HAP-1 (cell line): ENCODE data around the gene RFX2.
"Not testable (repeated sequence)": the region's sequence is repeated elsewhere in the genome, so short reads cannot be mapped to it uniquely, and the experiment has no call there.

Experiments used
- DNase-seq, 2 experiments: peaks; one replicate each; pipeline ENCODE4 v3.0.0-alpha.2; 2016 to 2020; ENCODE audit warnings: low spot score in 2 of 2
- H3K27me3 ChIP-seq: fragments of 250-450 bp; sonication (Bioruptor Pico); 2 replicates; pipeline ENCODE4 v1.5.1; 2020; ENCODE audit warnings: low read depth, mild to moderate bottlenecking, moderate library complexity
- H3K36me3 ChIP-seq: fragments of 250-450 bp; sonication (Bioruptor Pico); replicated peaks from 2 replicates; pipeline ENCODE4 v1.5.1; 2020; ENCODE audit warnings: mild to moderate bottlenecking
- H3K4me1 ChIP-seq: fragments of 250-450 bp; sonication (Bioruptor Pico); 2 replicates; pipeline ENCODE4 v1.5.1; 2020; ENCODE audit warnings: mild to moderate bottlenecking
- H3K4me3 ChIP-seq: fragments of 250-450 bp; sonication (Bioruptor Pico); 2 replicates; pipeline ENCODE4 v1.5.1; 2020; ENCODE audit warnings: mild to moderate bottlenecking, moderate library complexity
- H3K9me3 ChIP-seq: fragments of 250-450 bp; sonication (Bioruptor Pico); 2 replicates; pipeline ENCODE4 v1.5.1; 2020; ENCODE audit warnings: mild to moderate bottlenecking, moderate library complexity
- in situ Hi-C: fragments of 300-500 bp; cut with MboI; formaldehyde crosslinking; loops from 3 replicates; pipeline ENCODE4 v1.14.3; 2020; ENCODE audit warnings: low sequenced_read_pairs, inconsistent platforms, mixed read lengths

RFX2 gene

DNA sequence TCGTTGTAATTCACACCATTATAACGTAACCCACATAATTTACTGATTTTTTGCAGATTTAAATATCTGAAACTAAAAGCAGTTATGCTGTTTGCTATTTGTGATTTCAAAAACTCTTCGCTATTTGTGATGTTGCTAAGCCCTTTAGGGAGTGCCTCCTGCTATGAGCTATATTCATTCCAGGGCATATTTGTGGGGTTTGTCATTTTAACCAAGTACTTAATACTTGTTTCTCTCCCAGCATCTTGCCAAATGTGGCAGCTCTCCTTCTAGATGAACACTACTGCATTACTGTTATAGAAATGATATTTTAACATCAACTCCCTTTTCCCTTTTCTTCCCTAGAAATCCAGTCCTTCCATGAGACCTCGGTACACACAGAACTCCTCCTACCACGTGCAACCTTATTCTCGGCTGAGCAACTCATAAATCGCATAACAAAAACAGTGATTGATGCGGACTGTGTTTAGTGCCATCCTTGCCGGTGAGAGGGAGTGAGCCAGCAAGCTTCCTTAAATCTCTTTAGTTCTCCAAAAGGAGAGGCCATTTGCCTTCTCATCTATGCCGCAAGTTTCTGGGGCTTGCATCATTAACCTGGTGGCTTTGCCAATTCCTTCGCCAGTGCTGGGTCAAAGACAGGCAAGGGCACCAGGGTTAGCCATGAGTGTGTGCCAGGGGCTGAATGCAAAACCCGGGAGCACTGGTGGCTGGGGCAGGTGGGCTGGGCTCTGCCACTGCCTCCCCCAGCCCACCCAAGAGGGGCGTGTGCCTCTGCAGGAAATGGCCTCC is 33.4 kb downstream of the RFX2 start:
- Histone ChIP-seq H3K9me3 (no peaks in the 10 kb centered on the region), H3K4me1 (no peaks in the 10 kb centered on the region), H3K4me3 (no peak overlapping the region), H3K36me3 (no peaks in the 10 kb centered on the region), H3K27me3 (no peaks in the 10 kb centered on the region)
- in situ Hi-C loops, result no loop called here
- DNase-seq, result no peak

DNA sequence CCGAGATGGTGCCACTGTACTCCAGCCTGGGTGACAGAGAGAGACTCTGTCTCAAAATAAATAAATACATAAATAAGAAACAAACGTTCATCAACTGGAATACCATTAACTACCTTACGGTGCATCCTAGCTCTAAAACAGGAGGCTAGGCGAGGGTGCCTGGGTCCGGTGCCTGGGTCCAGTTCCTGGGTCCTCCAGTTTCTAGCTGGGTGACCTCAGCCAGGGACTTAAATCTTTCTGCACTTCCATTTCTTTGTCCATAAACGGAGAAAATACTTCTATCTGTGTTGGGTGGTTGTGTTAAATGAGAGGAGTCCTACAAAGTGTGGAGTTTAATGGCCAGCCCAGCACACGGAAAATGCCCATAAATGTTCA is 34.0 kb downstream of the RFX2 start:
- no peaks in the 10 kb centered on the region for H3K27me3 ChIP-seq
- no peaks in the 10 kb centered on the region for H3K9me3 ChIP-seq
- H3K4me3 ChIP-seq, result no peak overlapping the region
- in situ Hi-C loops, result no loop called here
- H3K4me1 ChIP-seq, result no peaks in the 10 kb centered on the region
- no peak for DNase-seq
- H3K36me3 ChIP-seq, result no peaks in the 10 kb centered on the region

DNA sequence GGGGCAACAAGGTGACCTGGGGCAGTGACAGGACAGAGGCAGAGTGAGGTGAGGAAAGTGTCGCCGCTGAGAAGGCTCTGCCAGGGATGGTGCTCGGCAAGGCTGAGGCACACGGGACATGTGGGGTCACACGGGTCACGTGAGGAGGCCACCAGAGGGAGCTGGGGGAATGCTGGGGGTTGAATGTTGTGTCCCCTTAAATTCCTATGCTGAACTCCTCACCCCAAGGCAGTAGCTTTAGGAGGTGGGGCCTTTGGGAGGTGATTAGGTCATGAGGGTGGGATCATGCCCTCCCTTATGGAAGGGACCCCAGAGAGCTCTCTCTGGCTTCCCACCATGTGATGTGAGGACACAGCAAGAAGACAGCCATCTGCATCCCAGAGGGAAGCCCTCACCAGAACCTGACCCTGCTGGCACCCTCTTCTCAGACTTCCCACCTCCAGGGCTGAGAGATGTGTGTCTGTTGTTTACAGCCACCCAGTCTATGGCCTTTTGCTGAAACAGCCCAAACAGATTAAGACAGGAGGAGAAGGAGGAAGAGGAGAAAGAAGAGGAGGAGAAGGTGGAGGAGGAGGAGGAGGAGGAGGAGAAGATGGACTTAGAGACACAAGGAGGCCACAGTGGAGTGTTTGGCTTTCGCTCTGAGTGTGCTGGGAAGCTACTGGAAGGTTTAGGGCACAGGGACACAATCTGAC is 35.4 kb downstream of the RFX2 start:
- DNase-seq, result no peak
- no peaks in the 10 kb centered on the region for H3K9me3 ChIP-seq
- in situ Hi-C loops, result no loop called here
- no peaks in the 10 kb centered on the region for H3K27me3 ChIP-seq
- H3K36me3 ChIP-seq, result no peaks in the 10 kb centered on the region
- no peak overlapping the region for H3K4me3 ChIP-seq
- no peaks in the 10 kb centered on the region for H3K4me1 ChIP-seq

DNA sequence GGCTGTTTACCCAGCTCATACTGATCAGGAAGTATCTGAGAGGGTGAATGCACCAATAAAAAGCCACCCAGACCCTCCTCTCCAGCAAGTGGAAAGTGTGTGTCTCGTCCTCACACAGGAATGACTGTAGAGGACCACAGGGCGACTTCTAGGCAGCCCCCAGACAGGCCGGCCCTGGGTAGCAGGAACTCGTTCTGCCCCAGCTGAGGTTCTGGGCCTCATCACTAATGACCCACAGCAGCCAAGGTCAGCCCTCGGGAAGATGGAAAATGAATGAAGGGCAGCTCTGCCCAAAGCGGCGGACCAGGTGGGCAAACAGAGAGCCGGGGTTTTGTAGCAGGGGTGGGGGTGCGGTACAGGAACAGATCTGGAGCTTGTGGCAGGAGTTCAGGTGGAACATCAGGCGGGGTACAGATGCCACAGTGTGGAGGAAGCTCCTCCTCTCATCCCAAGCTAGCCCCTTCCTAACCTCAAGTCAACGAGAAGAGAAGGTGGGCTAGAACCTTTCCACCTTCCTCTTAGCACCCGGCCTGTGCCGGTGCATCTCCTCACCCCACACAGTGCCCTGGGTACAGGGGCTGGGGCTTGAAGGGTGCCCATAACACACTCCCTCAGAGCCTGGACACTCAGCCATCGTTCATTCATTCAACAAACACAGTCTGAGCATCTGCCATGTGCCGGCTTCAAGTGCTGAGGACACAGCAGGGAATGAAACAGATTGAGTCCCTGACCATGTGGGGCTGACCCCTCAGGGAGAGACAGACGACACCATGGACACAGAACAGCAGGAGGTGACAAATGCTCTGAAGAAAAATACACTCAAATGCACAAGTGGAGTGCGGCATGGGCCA is 36.2 kb downstream of the RFX2 start:
- DNase-seq, result no peak

DNA sequence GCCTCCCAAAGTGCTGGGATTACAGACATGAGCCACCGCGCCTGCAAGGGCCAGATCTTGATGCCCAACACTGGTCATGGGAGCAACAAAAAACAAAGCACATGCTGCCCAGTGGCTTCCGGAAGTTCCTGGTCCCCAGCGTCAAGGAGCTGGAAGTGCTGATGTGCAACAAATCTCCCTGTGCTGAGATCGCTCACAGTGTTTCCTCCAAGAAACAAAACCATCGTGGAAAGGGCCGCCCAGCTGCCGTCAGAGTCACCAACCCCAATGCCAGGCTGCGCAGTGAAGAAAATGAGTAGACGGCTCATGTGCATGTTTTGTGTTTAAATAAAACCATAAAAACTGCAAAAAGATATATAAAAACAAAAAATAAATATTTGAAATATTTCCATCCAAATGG is 37.1 kb downstream of the RFX2 start:
- DNase-seq, H3K4me1 ChIP-seq, H3K27me3 ChIP-seq, H3K36me3 ChIP-seq, H3K9me3 ChIP-seq, in situ Hi-C loops, H3K4me3 ChIP-seq: not testable (repeated sequence)

More for the DNA sequence above, 36.2 kb downstream of the RFX2 start:
- Histone ChIP-seq H3K4me3 (no peak overlapping the region), H3K27me3 (no peaks in the 10 kb centered on the region), H3K9me3 (no peaks in the 10 kb centered on the region), H3K36me3 (no peaks in the 10 kb centered on the region), H3K4me1 (no peaks in the 10 kb centered on the region)
- in situ Hi-C loops, result no loop called here

DNA sequence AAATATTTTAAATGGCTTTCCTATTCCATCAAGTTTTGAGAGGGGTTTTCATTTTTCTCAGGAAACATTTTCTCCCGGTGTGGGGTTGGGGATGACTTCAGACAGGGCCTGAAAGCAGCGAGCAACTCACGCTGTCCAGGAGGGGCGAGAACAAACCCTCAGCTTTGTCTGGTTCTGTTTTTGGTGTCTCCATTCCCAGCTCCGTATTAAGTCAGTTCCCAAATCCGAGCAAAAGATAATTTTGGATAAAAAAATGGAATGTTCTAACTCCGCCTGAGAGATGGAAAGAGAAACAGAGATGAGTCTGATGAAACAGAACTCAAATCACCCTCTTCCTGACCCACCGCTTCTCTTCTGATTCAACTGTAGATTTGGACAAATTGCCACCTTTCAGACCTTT is 38.4 kb downstream of the RFX2 start:
- in situ Hi-C loops, result no loop called here
- Histone ChIP-seq H3K9me3 (no peaks in the 10 kb centered on the region), H3K4me3 (no peak overlapping the region), H3K4me1 (peaks cover 11% of the 10 kb centered on the region), H3K27me3 (no peaks in the 10 kb centered on the region), H3K36me3 (no peaks in the 10 kb centered on the region)
- no peak for DNase-seq

DNA sequence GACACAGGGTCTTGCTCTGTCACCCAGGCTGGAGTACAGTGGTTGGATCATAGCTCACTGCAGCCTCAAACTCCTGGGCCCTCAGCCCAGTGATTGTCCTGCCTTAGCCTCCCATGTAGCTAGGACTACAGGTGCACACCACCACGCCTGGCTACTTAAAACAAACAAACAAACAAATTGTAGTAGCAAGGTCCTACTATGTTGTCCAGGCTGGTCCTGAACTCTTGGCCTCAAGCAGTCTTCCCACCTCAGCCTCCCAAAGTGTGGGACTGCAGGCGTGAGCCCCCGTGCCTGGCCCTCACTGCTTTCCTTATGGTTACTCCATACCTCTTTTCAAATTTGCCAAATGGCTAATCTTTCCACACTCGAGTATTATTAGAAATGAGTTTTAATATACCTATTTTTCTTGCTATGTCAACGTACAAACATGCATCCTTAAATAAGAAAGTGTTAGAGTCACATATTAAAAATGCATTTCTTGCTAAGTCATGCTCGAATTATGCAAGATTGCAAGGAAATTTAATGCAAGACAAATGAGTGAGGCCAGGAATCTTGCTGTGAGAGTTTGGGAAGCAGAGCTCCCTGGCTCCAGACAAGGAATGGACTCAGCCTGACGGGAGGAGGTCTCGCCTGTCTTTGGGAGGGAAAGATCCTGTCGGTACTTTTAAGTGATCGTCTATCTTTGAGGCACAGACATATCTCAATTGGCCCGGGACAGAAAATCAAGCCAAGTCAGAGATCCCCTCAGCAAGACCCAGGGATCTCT is 39.4 kb downstream of the RFX2 start:
- Histone ChIP-seq H3K4me3 (no peak overlapping the region), H3K9me3 (no peaks in the 10 kb centered on the region), H3K27me3 (no peaks in the 10 kb centered on the region), H3K36me3 (no peaks in the 10 kb centered on the region), H3K4me1 (peaks cover 18% of the 10 kb centered on the region)
- in situ Hi-C loops, result no loop called here
- DNase-seq, result peak in 1 of 2 experiments; percentile 1

DNA sequence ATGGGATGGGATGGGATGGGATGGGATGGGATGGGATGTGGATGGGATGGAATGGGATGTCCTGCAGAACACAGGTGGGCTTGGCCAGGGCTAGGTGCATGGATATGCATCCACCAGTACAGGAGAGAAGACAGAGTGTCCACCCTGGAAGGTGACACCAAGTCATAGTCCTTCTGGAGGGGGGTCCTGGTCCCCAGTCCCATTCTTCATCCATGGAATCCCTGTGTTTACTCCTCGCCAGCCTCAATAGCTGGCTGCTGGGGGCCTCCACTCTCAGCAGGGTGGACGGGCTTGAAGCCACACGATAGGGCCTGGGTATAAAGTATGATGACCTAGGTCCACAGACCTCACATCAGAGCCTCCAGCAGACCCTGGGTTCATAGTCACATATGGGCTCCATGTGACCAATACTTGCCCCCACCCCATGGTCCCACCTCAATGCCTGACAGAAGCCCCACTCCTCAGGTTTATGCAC is 40.1 kb downstream of the RFX2 start:
- DNase-seq, result no peak
- in situ Hi-C loops, result no loop called here
- Histone ChIP-seq H3K4me3 (no peak overlapping the region), H3K9me3 (no peaks in the 10 kb centered on the region), H3K27me3 (no peaks in the 10 kb centered on the region), H3K4me1 (peaks cover 24% of the 10 kb centered on the region), H3K36me3 (no peaks in the 10 kb centered on the region)

DNA sequence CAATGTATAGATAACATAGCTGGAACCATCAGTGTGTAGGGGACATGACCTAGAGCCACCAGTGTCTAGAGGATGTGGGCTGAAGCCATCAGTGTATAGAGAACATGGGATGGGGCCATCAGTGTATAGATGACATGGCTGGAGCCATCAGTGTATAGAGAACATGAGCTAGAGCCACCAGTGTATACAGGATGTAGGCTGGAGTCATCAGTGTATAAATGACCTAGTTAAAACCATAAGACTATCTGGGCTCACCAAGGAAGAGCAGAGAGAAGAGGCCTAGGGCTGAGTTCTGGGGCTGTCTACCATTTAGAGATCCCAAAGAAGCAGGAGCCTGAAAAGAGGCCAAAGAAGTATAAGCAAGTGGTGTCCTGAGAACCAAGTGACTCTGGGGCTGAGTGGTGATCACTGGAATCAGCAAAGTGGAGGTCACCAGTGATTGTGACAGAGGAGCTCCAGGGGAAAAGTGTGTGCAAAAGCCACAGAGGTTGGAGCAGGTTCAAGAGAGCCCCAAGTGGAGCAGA is 41.0 kb downstream of the RFX2 start:
- in situ Hi-C loops, result no loop called here
- H3K4me1 ChIP-seq, result peaks cover 27% of the 10 kb centered on the region
- H3K9me3 ChIP-seq, result 0 out of 2 replicates have a peak, but pooled peaks cover 2% of the 10 kb centered on the region
- no peaks in the 10 kb centered on the region for H3K36me3 ChIP-seq
- no peaks in the 10 kb centered on the region for H3K27me3 ChIP-seq
- DNase-seq, result no peak
- no peak overlapping the region for H3K4me3 ChIP-seq

DNA sequence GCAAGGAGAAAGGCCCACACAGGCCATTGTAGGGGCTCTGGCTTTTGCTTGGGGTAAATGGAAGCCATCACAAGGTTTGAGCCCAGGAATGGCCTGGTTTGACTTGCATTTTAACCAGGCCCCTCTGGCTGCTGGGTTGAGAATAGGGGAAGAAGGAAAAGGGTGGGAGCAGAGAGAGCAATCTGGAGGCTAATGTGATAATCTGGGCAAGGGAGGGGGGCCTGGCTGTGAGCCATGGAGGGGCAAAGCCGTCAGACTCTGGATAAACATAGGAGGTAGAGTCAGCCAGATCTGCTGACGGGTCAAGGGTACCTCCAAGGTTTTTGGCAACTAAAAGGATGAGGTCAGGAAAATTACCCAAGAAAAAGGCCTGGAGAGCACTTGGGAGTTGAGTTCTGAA is 41.6 kb downstream of the RFX2 start:
- 0 out of 2 replicates have a peak, but pooled peaks cover 2% of the 10 kb centered on the region for H3K9me3 ChIP-seq
- H3K4me1 ChIP-seq, result peaks cover 27% of the 10 kb centered on the region
- no peaks in the 10 kb centered on the region for H3K27me3 ChIP-seq
- no peaks in the 10 kb centered on the region for H3K36me3 ChIP-seq
- no peak for DNase-seq
- no peak overlapping the region for H3K4me3 ChIP-seq
- in situ Hi-C loops, result no loop called here

DNA sequence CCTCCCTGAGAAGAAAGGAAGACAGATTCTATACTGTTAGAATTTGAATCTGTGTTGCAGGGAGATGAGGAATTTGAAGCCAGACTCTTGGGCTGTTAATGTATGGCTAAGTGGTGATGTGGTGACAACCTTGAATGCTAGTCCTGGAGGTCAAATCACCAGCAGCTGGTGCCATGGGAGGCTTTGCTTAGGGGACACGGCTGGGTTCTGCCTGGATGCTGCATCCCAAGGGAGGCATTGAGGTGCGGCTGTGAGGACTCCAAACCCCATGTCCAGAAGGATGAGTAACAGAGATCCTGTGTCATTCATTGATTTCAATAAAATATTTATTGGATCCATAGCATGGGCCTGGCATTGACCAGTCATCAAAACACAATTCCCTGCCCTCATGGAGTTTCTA is 42.3 kb downstream of the RFX2 start:
- Histone ChIP-seq H3K4me3 (no peak overlapping the region), H3K27me3 (no peaks in the 10 kb centered on the region), H3K4me1 (peaks cover 27% of the 10 kb centered on the region), H3K36me3 (no peaks in the 10 kb centered on the region), H3K9me3 (0 out of 2 replicates have a peak, but pooled peaks cover 2% of the 10 kb centered on the region)
- in situ Hi-C loops, result no loop called here
- DNase-seq, result no peak

DNA sequence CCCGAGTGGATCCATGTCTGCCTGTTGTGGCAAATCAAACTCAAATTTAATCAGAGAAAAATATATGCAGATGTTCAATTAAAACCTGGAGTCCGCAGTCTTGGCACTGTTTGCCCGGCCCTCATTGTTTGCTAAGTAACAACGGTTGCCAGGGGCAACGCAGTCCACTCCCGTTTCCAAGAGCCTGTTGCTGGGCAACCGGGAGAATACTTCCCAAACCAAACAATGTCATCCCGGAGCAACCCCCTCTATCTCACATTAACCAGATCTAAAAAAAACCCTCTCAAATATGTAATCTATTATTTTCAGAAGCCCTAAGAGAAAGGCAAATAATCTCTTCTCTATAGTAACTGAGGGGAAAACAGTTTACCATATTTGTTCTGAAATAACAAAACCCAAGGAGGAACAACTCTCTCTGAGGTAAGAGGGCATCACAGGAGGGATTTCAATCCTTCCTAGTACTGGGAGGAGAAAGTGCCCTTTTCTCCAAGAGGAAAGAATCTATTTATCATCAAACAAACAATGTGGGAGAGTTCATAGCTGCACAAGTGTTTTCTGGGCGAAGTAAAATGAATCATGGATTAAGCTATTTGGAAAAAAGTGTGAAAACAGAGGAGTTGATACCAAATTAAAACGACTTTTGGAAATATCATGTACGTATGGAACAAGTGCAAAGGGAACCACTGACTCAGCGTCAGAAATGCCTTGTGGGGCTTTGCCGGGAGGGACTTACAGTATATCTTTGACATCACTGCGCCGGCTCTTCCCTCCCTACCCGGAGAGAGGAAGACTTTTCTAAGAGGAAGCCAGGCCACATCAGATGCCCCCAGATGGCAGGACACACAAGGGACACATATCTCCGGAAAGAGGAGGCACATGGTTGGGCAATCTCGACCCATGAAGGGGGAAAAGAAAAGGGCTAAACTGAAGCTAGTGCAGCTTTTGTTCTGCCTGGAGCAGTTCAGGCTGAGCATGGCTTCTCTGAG is 43.3 kb downstream of the RFX2 start:
- in situ Hi-C loops, result no loop called here
- H3K4me1 ChIP-seq, result peaks cover 27% of the 10 kb centered on the region

More for the DNA sequence above, 43.3 kb downstream of the RFX2 start:
- H3K36me3 ChIP-seq, result no peaks in the 10 kb centered on the region
- peak; percentile 96 for DNase-seq
- no peak overlapping the region for H3K4me3 ChIP-seq
- H3K9me3 ChIP-seq, result 0 out of 2 replicates have a peak, but pooled peaks cover 2% of the 10 kb centered on the region
- H3K27me3 ChIP-seq, result no peaks in the 10 kb centered on the region
